ENCODE measurements around the gene RORC.
A peak's percentile ranks its signal among the peaks of the same experiment; 100 is the strongest.
"Not testable (repeated sequence)": the region's sequence is repeated elsewhere in the genome, so short reads cannot be mapped to it uniquely, and the experiment has no call there.

The RORC gene

GRCh38 chr1:151787689-151788088, 43.9 kb downstream of the RORC start:
- no peak for TF ChIP-seq JUND (IDR thresholded peaks at IDR 0.05; ENCODE audit: low read depth)
- in situ Hi-C loops (cut with HindIII; ENCODE audit: low pct_unique_long_range_greater_than_20kb, low sequenced_read_pairs) = no loop called here
- DNase-seq (ENCODE audit: low read depth in 1 of 2, low spot score in 1 of 2) = no peak

- in situ Hi-C loops (cut with HindIII; ENCODE audit: low pct_unique_long_range_greater_than_20kb, low sequenced_read_pairs) = no loop called here
- TF ChIP-seq JUND (IDR thresholded peaks at IDR 0.05; ENCODE audit: low read depth) = no peak
- DNase-seq (ENCODE audit: low read depth in 1 of 2, low spot score in 1 of 2) = no peak
Measured at GRCh38 chr1:151783796-151784195, 47.8 kb downstream of the RORC start.

- in situ Hi-C loops (cut with HindIII; ENCODE audit: low pct_unique_long_range_greater_than_20kb, low sequenced_read_pairs) = no loop called here
- TF ChIP-seq JUND (IDR thresholded peaks at IDR 0.05; ENCODE audit: low read depth) = no peak
- peak in 1 of 2 experiments; percentile 56 for DNase-seq (ENCODE audit: low read depth in 1 of 2, low spot score in 1 of 2)
Measured at GRCh38 chr1:151782741-151783140, 48.9 kb downstream of the RORC start.

- in situ Hi-C loops (cut with HindIII; ENCODE audit: low pct_unique_long_range_greater_than_20kb, low sequenced_read_pairs); DNase-seq (ENCODE audit: low read depth in 1 of 2, low spot score in 1 of 2): not testable (repeated sequence)
Measured at GRCh38 chr1:151782026-151782425, 49.6 kb downstream of the RORC start.

- DNase-seq (ENCODE audit: low read depth in 1 of 2, low spot score in 1 of 2); in situ Hi-C loops (cut with HindIII; ENCODE audit: low pct_unique_long_range_greater_than_20kb, low sequenced_read_pairs): not testable (repeated sequence)
Measured at GRCh38 chr1:151780736-151781135, 50.9 kb downstream of the RORC start.

- no peak for DNase-seq (ENCODE audit: low read depth in 1 of 2, low spot score in 1 of 2)
- TF ChIP-seq JUND (IDR thresholded peaks at IDR 0.05; ENCODE audit: low read depth) = no peak
- in situ Hi-C loops (cut with HindIII; ENCODE audit: low pct_unique_long_range_greater_than_20kb, low sequenced_read_pairs) = no loop called here
Measured at GRCh38 chr1:151779852-151780251, 51.8 kb downstream of the RORC start.

- TF ChIP-seq JUND (IDR thresholded peaks at IDR 0.05; ENCODE audit: low read depth) = no peak
- in situ Hi-C loops (cut with HindIII; ENCODE audit: low pct_unique_long_range_greater_than_20kb, low sequenced_read_pairs) = no loop called here
Measured at GRCh38 chr1:151777317-151777716, 54.3 kb downstream of the RORC start.

GRCh38 chr1:151776665-151777062, 54.9 kb downstream of the RORC start:
- DNase-seq (ENCODE audit: low read depth in 1 of 2, low spot score in 1 of 2) = no peak
- in situ Hi-C loops (cut with HindIII; ENCODE audit: low pct_unique_long_range_greater_than_20kb, low sequenced_read_pairs) = no loop called here
- no peak for TF ChIP-seq JUND (IDR thresholded peaks at IDR 0.05; ENCODE audit: low read depth)

More at GRCh38 chr1:151777317-151777716, 54.3 kb downstream of the RORC start:
- no peak for DNase-seq (ENCODE audit: low read depth in 1 of 2, low spot score in 1 of 2)

GRCh38 chr1:151775894-151776664, 55.5 kb downstream of the RORC start:
- TF ChIP-seq JUND (IDR thresholded peaks at IDR 0.05; ENCODE audit: low read depth) = no peak
- DNase-seq (ENCODE audit: low read depth in 1 of 2, low spot score in 1 of 2) = no peak

GRCh38 chr1:151774256-151774922, 57.2 kb downstream of the RORC start:
- in situ Hi-C loops (cut with HindIII; ENCODE audit: low pct_unique_long_range_greater_than_20kb, low sequenced_read_pairs) = no loop called here
- DNase-seq (ENCODE audit: low read depth in 1 of 2, low spot score in 1 of 2) = no peak
- no peak for TF ChIP-seq JUND (IDR thresholded peaks at IDR 0.05; ENCODE audit: low read depth)

More at GRCh38 chr1:151775894-151776664, 55.5 kb downstream of the RORC start:
- in situ Hi-C loops (cut with HindIII; ENCODE audit: low pct_unique_long_range_greater_than_20kb, low sequenced_read_pairs) = no loop called here

GRCh38 chr1:151773702-151774101, 57.9 kb downstream of the RORC start:
- DNase-seq (ENCODE audit: low read depth in 1 of 2, low spot score in 1 of 2) = no peak
- in situ Hi-C loops (cut with HindIII; ENCODE audit: low pct_unique_long_range_greater_than_20kb, low sequenced_read_pairs) = no loop called here
- TF ChIP-seq JUND (IDR thresholded peaks at IDR 0.05; ENCODE audit: low read depth) = no peak

GRCh38 chr1:151769270-151769669, 62.3 kb downstream of the RORC start:
- DNase-seq (ENCODE audit: low read depth in 1 of 2, low spot score in 1 of 2); in situ Hi-C loops (cut with HindIII; ENCODE audit: low pct_unique_long_range_greater_than_20kb, low sequenced_read_pairs): not testable (repeated sequence)

GRCh38 chr1:151768351-151769066, 63.1 kb downstream of the RORC start:
- peak; percentile 69 to 72 for DNase-seq (ENCODE audit: low read depth in 1 of 2, low spot score in 1 of 2)
- in situ Hi-C loops (cut with HindIII; ENCODE audit: low pct_unique_long_range_greater_than_20kb, low sequenced_read_pairs) = not testable (repeated sequence)
